Osteocyte (in vitro differentiated cells): ENCODE data around the gene RAET1E. TPM values are rescaled to one million over a fixed set of nuclear protein-coding genes. Genes with fewer than 3 reads are reported as not detected.

Source experiments
- DNase-seq: peaks from one replicate; pipeline ENCODE4 v3.0.0; 2021; ENCODE audit warnings: mixed read lengths; ENCODE audit not compliant: unreplicated experiment; ENCODE audit errors: extremely low spot score
- H3K27ac Mint-ChIP-seq: one replicate; pipeline ENCODE4 v1.8.0; 2021; ENCODE audit warnings: mild to moderate bottlenecking, mixed read lengths; ENCODE audit not compliant: unreplicated experiment
- H3K27me3 Mint-ChIP-seq: one replicate; pipeline ENCODE4 v1.8.0; 2021; ENCODE audit warnings: mixed read lengths; ENCODE audit not compliant: unreplicated experiment
- H3K36me3 Mint-ChIP-seq: one replicate; pipeline ENCODE4 v1.8.0; 2021; ENCODE audit warnings: mixed read lengths; ENCODE audit not compliant: unreplicated experiment
- H3K4me1 Mint-ChIP-seq: one replicate; pipeline ENCODE4 v1.8.0; 2021; ENCODE audit warnings: mixed read lengths; ENCODE audit not compliant: unreplicated experiment
- H3K4me3 Mint-ChIP-seq: one replicate; pipeline ENCODE4 v1.8.0; 2021; ENCODE audit warnings: mild to moderate bottlenecking, moderate library complexity, mixed read lengths; ENCODE audit not compliant: unreplicated experiment
- H3K9me3 Mint-ChIP-seq: one replicate; pipeline ENCODE4 v1.8.0; 2021; ENCODE audit warnings: mixed read lengths; ENCODE audit not compliant: unreplicated experiment
- total RNA-seq: library from RNA; stranded (reverse); gene quantifications from 2 replicates; pipeline ENCODE4 v1.2.1, GENCODE V29; 2021
- TF ChIP-seq, protein P1 (sequence below): fragments of 200-600 bp; sonication (generic); IDR thresholded peaks from 2 replicates; pipeline ENCODE4 v1.5.0; 2021; ENCODE audit warnings: antibody characterized with exemption, mild to moderate bottlenecking, moderate library complexity

RAET1E gene
- total RNA-seq, 1 donor from 2014 or later = not detected

DNA sequence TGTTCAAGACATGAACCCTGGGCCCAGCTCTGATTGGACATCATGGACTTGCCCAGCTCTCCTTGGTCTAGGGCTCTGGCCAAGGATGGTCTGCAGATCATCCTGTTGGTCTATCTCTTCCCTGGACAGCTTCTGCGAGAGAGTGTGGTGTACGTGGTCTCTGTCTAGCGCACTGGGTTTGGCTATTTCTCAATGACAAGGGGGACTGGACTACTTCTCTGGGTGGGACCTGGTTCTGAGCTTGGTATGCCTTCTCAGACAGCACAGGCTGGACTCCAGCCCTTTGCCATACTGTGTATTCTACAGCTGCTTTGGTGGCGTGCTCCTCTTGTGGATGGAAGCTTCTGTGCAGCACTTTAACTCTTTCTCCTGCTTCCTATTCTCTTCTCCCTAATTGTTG lies 8.5 kb upstream of the RAET1E start:
- DNase-seq = no peak
- Mint-ChIP-seq H3K36me3 (peaks cover 2% of the 10 kb centered on the region), H3K9me3 (peaks cover 6% of the 10 kb centered on the region), H3K4me1 (no peaks in the 10 kb centered on the region), H3K27ac (no peak overlapping the region), H3K4me3 (no peak overlapping the region), H3K27me3 (peaks cover 15% of the 10 kb centered on the region)
- TF ChIP-seq, protein P1, sequence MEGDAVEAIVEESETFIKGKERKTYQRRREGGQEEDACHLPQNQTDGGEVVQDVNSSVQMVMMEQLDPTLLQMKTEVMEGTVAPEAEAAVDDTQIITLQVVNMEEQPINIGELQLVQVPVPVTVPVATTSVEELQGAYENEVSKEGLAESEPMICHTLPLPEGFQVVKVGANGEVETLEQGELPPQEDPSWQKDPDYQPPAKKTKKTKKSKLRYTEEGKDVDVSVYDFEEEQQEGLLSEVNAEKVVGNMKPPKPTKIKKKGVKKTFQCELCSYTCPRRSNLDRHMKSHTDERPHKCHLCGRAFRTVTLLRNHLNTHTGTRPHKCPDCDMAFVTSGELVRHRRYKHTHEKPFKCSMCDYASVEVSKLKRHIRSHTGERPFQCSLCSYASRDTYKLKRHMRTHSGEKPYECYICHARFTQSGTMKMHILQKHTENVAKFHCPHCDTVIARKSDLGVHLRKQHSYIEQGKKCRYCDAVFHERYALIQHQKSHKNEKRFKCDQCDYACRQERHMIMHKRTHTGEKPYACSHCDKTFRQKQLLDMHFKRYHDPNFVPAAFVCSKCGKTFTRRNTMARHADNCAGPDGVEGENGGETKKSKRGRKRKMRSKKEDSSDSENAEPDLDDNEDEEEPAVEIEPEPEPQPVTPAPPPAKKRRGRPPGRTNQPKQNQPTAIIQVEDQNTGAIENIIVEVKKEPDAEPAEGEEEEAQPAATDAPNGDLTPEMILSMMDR = no peak

DNA sequence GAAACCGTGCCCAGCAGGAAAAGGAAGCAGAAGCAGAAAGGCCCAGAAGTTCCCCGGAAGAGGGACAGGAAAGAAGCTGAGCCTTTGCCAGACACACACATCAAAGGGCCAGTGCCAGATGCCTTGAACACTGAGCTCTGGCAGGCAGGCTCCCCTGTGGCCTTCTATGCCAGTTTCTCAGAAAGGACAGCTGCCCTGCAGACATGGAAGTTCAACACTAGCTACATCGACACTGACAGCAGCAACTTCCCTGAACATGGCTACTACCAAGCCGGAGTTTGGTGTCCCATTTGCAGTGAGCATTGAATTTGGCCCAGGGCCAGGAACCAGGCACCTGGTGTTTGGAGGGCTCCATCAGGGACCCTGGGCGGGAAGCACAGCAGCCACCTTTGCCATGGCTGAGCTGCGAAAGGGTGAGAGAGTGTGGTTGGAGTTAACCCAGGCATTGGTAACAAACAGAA lies 8.0 kb upstream of the RAET1E start:
- H3K4me3 Mint-ChIP-seq = no peak overlapping the region
- peaks cover 6% of the 10 kb centered on the region for H3K9me3 Mint-ChIP-seq
- H3K27me3 Mint-ChIP-seq = peaks cover 10% of the 10 kb centered on the region
- peak; percentile 80 for DNase-seq
- TF ChIP-seq, protein P1 = no peak
- H3K36me3 Mint-ChIP-seq = peaks cover 2% of the 10 kb centered on the region
- H3K27ac Mint-ChIP-seq = no peak overlapping the region
- H3K4me1 Mint-ChIP-seq = no peaks in the 10 kb centered on the region

DNA sequence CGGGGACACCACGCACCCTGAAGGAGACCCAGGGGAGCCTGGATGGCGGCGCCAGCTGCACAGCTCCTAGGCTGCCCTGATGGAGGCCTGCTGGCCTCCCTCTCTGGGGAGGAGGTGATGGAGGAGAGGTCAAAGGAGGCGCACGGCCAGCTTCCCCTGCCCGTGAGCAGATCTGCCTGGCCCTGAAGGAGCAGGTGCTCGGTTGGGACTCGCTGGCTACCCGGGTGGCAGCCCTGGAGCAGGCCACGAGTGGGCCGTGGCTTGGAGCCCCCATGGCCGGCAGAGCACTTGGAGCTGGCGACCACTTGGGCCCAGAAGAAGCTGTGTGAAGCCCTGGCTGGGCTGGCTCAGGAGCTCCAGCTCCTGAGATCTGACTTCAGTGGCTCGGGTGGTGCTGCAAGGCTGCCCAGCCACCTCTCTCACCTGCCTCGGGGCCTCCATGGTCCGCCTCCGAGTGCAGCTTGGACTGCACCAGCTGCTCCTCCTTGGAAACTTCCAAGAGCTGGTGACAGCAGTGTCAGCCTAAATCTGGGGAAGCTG lies 7.5 kb upstream of the RAET1E start:
- Mint-ChIP-seq H3K9me3 (peaks cover 6% of the 10 kb centered on the region), H3K27ac (no peak overlapping the region), H3K4me1 (no peaks in the 10 kb centered on the region), H3K36me3 (peaks cover 2% of the 10 kb centered on the region), H3K4me3 (no peak overlapping the region), H3K27me3 (peaks cover 10% of the 10 kb centered on the region)
- TF ChIP-seq, protein P1 = no peak
- peak; percentile 66 for DNase-seq

DNA sequence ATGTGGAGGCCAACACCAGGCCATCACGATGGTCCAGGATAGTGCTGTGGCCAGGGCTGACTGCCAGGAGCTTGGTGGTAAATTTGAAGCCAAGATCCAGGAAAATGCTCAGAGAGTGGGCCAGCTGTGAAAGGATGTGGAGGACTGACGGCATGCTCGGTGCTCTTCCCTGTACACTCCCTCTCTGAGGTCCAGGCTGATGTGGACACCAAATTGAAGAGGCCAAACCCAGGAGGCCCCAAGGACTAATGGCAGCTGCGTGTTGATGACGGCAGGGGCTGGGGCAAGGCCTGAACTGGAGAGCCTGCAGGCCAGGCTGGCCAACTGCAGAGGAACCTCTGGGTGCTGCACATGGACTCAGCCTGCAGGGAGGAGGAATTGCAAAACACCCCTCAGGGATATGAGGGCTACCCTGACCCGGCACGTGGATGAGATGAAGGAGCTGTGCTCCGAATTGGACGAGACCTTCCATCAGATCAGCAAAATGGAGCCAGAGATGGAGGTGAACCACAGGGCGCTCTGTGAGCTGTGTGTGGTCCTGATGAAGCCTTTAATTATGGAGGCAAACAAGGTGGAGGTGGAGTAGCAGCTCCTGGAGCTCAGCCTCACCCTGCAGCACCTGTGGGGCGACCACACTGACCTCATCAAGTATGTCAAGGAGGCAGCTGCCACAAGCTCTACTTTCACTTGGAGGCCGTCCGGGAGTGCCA lies 6.9 kb upstream of the RAET1E start:
- DNase-seq = peak; percentile 78
- TF ChIP-seq, protein P1 = no peak
- peaks cover 10% of the 10 kb centered on the region for H3K27me3 Mint-ChIP-seq
- H3K9me3 Mint-ChIP-seq = peaks cover 6% of the 10 kb centered on the region
- no peak overlapping the region for H3K4me3 Mint-ChIP-seq
- H3K4me1 Mint-ChIP-seq = no peaks in the 10 kb centered on the region
- no peak overlapping the region for H3K27ac Mint-ChIP-seq
- peaks cover 2% of the 10 kb centered on the region for H3K36me3 Mint-ChIP-seq

DNA sequence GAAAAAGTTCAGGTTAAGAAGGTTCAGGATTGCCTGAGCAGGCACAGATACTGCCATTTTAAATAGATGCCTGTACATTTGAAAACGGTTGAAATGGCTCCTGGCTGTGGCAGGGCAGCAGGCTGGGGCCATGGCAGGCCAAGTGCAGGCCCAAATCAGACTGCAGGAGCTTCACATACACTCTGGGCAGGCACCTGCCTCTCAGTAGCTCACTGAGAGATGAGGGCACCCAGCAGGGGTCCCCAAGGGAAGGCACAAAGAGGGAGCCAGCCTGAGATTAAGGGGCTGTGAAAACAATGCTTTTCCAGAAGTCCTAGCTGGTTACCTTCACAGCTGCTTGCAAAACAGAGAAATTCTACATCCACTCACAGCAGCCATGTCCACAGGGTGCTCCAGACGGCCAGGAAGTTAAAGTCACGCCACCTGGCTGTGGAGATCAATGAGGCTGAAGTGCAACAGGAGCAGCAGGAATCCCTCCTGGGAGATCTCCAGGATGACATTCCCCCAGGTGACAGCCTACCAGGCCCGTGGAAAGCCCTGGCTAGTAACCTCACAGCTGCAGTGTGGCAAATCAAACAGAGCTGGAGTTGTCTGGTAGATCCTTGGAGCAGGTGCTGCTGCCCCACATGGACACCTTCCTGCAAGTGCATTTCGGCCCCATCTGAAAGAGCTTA lies 6.2 kb upstream of the RAET1E start:
- H3K27me3 Mint-ChIP-seq = peaks cover 10% of the 10 kb centered on the region
- TF ChIP-seq, protein P1 = no peak
- H3K36me3 Mint-ChIP-seq = peaks cover 2% of the 10 kb centered on the region
- no peaks in the 10 kb centered on the region for H3K4me1 Mint-ChIP-seq
- no peak overlapping the region for H3K4me3 Mint-ChIP-seq
- H3K9me3 Mint-ChIP-seq = peaks cover 6% of the 10 kb centered on the region
- DNase-seq = peak; percentile 75
- no peak overlapping the region for H3K27ac Mint-ChIP-seq
